Upper lobe of left lung (tissue), 4 donors: ENCODE measurements around the gene RNF40.

Experiments used
- CTCF ChIP-seq, 6 experiments: fragments of 450-650 bp in 4 of 6; fragments of 200-600 bp in 2 of 6; sonication (generic) in 2 of 6; IDR thresholded peaks; one replicate each; pipeline ENCODE4 v1.5.1; 2016 to 2019; ENCODE audit warnings: antibody characterized with exemption in 6 of 6
- POLR2A ChIP-seq, 4 donors: fragments of 450-650 bp; IDR thresholded peaks; one replicate each; pipeline ENCODE4 v1.5.1; 2016 to 2017; ENCODE audit warnings: antibody characterized with exemption in 4 of 4, mild to moderate bottlenecking in 2 of 4
- POLR2AphosphoS5 ChIP-seq, 2 donors: sonication (generic); formaldehyde crosslinking; IDR thresholded peaks; one replicate each; pipeline ENCODE4 v1.5.1; 2017; ENCODE audit warnings: antibody characterized with exemption in 2 of 2

DNA sequence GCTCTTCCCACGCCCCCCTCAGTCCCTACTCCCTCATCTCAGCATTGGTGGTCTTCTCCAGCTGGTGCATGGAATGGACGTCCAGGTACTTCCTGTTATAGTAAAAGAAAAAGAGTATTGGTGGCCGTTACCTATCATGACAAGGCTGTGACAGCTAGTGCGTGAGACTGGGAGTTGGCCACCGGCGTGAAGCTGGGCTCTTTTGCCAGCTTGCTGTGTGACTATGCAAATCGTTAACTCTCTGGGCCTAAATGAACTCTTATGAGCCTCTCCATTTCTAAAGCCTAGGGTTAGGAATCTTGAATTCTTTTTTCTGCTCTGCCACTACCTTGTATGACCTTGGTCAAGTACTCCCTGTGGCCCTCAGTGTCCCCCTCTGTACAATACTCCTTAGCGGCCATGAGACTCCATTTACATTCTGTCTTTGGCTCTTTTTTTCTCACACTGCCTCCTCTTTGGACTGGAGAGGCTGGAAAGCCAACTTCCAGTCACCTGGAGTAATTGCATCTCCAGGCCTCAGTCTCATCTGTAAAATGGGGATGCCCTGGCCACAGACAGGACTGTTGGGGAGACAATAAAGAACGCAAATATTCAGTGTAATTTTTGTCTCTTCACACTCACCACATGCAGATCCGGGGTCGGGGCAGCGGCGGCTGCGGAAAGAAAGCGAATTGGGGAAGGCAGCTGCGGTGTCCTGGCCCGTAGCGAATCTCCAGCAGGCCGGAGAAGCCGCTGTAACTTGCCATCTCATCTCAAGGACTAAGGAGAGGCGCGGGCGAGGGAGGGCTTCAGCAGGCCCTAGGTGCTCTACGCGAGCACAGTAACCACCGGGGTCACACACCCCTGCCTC lies 1.3 kb upstream of the RNF40 start:
- TF ChIP-seq CTCF (IDR thresholded peaks at IDR 0.05) (no peak), POLR2AphosphoS5 (IDR thresholded peaks at IDR 0.05) (no peak), POLR2A (IDR thresholded peaks at IDR 0.05) (no peak)
